GM19025 (cell line): ENCODE results near the gene GPRIN3.

ENCODE experiments used
- ATAC-seq: cut with Tn5 transposase; IDR thresholded peaks from one replicate; pipeline ENCODE4 v1.9.1; 2021; ENCODE audit warnings: mild to moderate bottlenecking, low read depth, moderate library complexity; ENCODE audit not compliant: unreplicated experiment

GPRIN3 gene

DNA sequence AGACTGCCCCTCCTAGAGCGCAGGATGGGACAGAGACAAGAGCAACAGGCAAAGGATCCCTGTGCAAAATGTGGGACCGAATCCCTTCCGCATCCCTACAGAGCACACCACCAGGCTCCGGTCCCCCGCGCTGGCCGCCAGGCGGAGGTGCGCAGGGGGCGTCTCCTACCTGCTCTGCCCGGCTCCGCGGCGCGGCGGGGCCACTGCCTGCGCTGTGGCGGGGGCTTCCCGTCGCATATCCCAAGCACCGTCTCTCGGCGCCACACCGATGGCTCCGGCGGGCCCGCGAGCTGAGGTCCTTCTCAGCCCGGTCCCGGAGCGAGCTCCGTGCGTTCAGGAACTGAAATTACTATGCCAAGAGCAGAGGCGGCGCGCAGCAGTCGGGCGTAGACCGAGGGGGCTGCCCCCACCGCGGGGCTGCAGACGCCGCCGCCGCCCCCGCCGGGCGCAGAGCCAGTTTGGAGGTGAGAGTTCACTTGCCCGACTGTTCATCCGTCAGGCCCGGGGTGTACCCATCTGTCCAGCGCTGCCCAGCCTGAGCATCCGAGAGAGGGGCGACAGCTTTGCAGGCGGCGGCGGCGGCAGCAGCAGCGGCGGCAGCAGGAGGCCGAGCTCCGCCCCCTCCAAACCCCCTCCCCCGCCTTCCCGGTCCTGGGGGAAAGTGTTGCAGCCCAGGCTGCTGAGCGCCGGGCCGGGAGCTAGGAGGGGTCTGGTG is at the start of gene GPRIN3:
Gene GPRIN3 (minus strand): TSS at position 355 of the 715 bp plus-strand sequence. CDS start 57,690 bp downstream, outside the sequence.
- peak; percentile 87 for ATAC-seq

- ATAC-seq: no peak
These were observed 49.7 kb upstream of the GPRIN3 start for GRCh38 chr4:89357340-89357739.

DNA sequence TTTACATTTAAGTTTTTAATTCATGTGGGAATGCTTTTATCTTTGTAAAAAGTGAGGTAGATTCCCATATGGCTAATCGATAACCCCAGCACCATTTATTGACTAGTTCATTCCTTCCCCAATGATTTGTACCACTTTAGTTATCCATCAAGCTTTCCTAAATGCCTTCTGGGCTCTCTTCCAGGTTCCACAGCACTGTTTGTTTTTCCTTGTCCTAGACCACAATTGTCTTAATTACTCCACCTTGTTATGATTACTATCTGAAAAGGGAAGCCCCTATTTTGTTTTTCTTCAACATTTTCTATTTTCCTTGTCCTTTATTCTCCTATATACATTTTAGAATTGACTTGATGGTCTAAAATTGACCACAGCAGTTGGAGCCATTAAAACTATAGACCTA is 48.5 kb upstream of the GPRIN3 start:
- ATAC-seq: no peak

GRCh38 chr4:89353514-89353913 is 45.9 kb upstream of the GPRIN3 start:
- no peak for ATAC-seq

DNA sequence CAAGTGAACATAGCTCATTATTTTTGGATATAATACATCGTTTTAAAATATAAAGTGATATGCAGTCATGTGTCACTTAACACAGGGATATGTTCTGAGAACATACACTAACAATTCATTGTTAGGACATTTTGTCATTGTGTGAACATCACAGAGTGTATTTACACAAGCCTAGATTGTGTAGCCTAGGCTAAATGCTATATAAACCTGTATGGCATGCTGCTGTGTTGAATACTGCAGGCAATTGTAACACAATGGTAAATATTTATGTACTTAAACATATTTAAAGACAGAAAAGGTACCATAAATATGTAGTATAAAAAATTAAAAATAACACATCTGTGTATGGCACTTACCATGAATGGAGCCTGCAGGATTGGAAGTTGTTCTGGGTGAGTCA is 44.9 kb upstream of the GPRIN3 start:
- no peak for ATAC-seq

DNA sequence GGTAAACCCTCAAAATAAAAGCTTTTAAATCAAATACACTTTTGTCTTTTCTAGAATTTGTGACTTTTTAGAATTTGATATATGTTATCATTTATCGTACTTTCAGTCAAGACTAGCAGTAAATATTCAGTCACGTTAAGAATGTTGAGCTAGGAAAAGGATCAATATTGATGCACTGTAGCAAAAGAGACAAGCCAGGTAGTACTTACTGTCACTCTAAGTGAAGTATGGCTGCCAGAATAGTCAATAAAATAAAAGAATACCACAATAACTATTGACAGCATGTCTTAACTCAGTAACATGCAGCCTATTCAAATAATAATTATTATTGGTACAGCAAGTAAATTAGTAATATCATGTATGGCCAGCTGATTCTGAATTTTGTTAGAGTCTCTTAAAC is 43.6 kb upstream of the GPRIN3 start:
- ATAC-seq: no peak

DNA sequence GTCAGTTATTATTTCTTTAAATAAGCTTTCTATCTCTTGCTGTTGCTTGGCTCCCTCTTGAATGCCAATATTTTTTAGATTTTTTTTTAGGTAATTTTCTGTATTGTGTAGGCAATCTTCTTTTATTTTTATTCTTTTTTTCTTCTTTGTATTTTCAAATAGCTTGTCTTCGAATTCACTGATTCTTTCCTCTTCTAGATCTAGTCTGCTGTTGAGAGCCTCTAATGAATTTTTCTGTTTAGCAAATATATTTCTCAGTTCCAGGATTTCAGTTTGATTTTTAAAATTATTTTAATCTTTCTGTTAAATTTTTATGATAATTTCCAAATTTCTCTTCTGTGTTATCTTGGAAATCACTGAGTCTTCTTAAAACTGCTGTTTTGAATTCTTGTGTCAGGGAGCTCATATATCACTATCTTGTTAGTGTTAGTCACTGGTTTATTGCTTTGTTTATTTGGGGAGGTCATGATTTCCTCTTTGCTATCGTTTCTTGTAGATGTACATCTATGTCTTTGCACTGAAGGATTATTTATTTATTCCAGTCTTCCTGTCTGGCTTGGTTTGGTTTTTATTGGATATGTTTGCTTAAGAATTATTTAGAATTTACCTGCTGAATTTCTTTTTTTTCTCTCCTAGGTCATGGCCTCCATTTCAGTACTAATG is 39.9 kb upstream of the GPRIN3 start:
- ATAC-seq: no peak

DNA sequence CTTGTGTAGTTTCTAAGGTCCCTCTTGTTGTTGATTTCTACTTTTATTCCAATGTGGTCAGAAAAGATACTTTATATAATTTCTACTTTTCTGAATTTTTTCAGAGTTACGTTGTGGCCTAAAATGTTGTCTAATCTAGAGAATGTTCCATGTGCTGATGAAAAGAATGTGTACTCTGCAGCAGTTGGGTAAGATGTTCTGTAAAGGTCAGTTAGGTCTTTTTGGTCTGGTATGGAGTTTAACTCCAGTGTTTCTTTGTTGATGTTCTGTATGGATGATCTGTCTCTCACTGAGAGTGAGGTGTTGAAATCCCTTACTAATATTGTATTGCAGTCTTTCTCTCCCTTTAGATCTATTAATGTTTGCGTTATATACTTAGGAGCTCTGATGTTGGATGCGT is 37.0 kb upstream of the GPRIN3 start:
- no peak for ATAC-seq

GRCh38 chr4:89338206-89338605 is 30.6 kb upstream of the GPRIN3 start:
- no peak for ATAC-seq

- no peak for ATAC-seq
These were observed 30.1 kb upstream of the GPRIN3 start for GRCh38 chr4:89337681-89338080.

GRCh38 chr4:89336818-89337420 is 29.3 kb upstream of the GPRIN3 start:
- no peak for ATAC-seq

- no peak for ATAC-seq
These were observed 27.2 kb upstream of the GPRIN3 start for GRCh38 chr4:89334830-89335229.

DNA sequence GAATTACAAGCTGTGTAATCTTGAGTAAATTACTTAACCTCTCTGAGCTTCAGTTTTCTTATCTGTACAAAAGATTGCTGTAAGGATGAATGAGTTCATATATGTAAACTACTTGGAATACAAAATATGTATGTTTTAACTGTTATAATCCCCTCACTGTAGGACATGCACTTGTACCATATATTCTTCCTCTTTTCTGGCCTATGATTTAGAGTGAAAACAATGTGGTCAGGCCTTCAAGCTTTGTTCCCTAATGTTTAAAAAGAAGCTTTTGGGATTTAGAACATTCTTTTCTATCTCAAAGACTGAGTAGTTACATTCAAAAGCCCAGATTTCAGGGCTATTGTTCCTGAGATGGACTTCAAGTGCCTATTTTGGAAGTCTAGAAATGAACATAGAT is 26.7 kb upstream of the GPRIN3 start:
- ATAC-seq: no peak

- ATAC-seq: no peak
These were observed 24.3 kb upstream of the GPRIN3 start for GRCh38 chr4:89331686-89332544.

- no peak for ATAC-seq
These were observed 23.6 kb upstream of the GPRIN3 start for GRCh38 chr4:89331197-89331596.

GRCh38 chr4:89329280-89329679 is 21.7 kb upstream of the GPRIN3 start:
- no peak for ATAC-seq

DNA sequence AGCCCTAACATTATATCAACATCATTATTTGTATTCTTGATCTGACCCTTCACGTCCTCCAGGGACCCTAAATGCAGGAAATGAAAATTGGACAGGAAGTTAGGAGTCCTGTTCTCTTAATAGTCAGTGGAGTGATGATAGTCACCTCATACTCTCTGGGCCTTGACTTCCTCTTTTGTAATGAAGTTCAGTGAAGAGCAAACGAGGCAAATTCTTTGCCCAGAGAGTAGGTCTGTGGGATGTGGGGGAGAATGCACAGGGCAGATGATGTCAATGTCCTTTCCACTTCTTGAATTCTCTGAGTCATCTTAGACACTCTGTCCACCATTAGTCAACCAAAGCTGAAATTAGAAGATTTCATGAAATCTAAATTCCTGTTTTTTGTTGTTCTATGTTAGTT is 17.1 kb upstream of the GPRIN3 start:
- ATAC-seq: peak; percentile 67

GRCh38 chr4:89322671-89323070 is 15.1 kb upstream of the GPRIN3 start:
- ATAC-seq: no peak

- no peak for ATAC-seq
These were observed 12.2 kb upstream of the GPRIN3 start for GRCh38 chr4:89319756-89320155.

DNA sequence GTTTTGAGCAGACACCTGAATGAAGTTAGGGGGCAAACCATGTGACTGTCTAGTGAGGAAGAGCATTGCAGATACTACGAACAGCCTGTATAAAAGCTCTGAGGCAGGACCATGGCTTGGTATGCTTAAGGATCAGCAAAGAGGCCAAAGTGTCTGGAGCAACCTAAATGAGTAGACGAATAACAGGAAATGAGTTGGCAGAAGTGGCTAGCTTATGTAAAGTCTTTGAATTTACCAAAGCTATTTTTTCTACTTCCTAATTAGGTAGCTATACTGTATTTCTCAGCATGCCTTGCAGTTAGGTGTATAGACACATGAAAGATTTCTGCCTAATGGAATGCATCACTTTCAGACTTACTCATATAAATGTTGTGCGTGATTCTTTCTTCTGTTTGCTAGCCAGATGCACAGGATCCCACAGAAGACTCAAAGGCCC is 9.3 kb upstream of the GPRIN3 start:
- ATAC-seq: no peak

- ATAC-seq: no peak
These were observed 8.6 kb upstream of the GPRIN3 start for GRCh38 chr4:89316211-89316610.
